HEK293 (cell line): ENCODE results near the gene SSU72.

Experiments
- CTCF ChIA-PET: fragments of 350-600 bp; formaldehyde crosslinking; extraction: SDS; loops from one replicate; lab custom pipeline; 2021; ENCODE audit warnings: antibody characterized with exemption; lab: Yijun Ruan, JAX
- POLR2A ChIA-PET: fragments of 300-600 bp; formaldehyde crosslinking; extraction: SDS; loops from one replicate; lab custom pipeline; 2020; ENCODE audit warnings: antibody characterized with exemption, inconsistent platforms; lab: Yijun Ruan, JAX
- H3K27ac ChIP-seq: fragments of 200-500 bp; sonication (Bioruptor generic); 2 replicates; pipeline ENCODE4 v1.5.1; 2014; ENCODE audit warnings: low read depth, low read length, control low read depth, inconsistent platforms; ENCODE audit errors: extremely low read depth
- H3K36me3 ChIP-seq, 2 experiments: fragments of 200-500 bp in 1 of 2; sonication (Bioruptor generic) in 1 of 2; 1 replicate in 1 of 2; 2 replicates in 1 of 2; pipeline ENCODE4 v1.5.1; 2014 to 2017; ENCODE audit warnings: inconsistent platforms in 2 of 2, low read length in 2 of 2; ENCODE audit not compliant: control insufficient read depth in 2 of 2, insufficient read depth in 1 of 2
- H3K4me1 ChIP-seq: fragments of 200-500 bp; sonication (Bioruptor generic); 2 replicates; pipeline ENCODE4 v1.5.1; 2014; ENCODE audit warnings: mild to moderate bottlenecking, low read length, inconsistent platforms; ENCODE audit not compliant: control insufficient read depth, insufficient read depth
- H3K4me3 ChIP-seq: 2 replicates; pipeline ENCODE4 v1.5.1; 2011; ENCODE audit warnings: low read depth, mild to moderate bottlenecking, control low read depth, low read length, moderate library complexity
- H3K9me3 ChIP-seq: fragments of 200-500 bp; sonication (Bioruptor generic); 2 replicates; pipeline ENCODE4 v1.5.1; 2014; ENCODE audit warnings: low read depth, low read length, inconsistent platforms; ENCODE audit not compliant: control insufficient read depth, insufficient read depth
- BCL11B ChIP-seq: fragments of 450-650 bp; formaldehyde crosslinking; IDR thresholded peaks from 2 replicates; pipeline ENCODE4 v1.5.1; 2016; ENCODE audit warnings: low read depth, missing biosample characterization, missing genetic modification characterization
- GFI1B ChIP-seq: fragments of 450-650 bp; formaldehyde crosslinking; IDR thresholded peaks from 2 replicates; pipeline ENCODE4 v1.5.1; 2016; ENCODE audit warnings: missing biosample characterization, missing genetic modification characterization
- HOXC10 ChIP-seq: sonication (generic); formaldehyde crosslinking; IDR thresholded peaks from 2 replicates; pipeline ENCODE4 v1.8.1; 2023; ENCODE audit warnings: mild to moderate bottlenecking, missing genetic modification reagents
- KLF16 ChIP-seq: fragments of 450-650 bp; formaldehyde crosslinking; IDR thresholded peaks from 2 replicates; pipeline ENCODE4 v1.5.1; 2017; ENCODE audit warnings: missing biosample characterization, missing genetic modification characterization
- KLF7 ChIP-seq: fragments of 450-650 bp; formaldehyde crosslinking; IDR thresholded peaks from 2 replicates; pipeline ENCODE4 v1.5.1; 2016; ENCODE audit warnings: missing biosample characterization, missing genetic modification characterization, borderline replicate concordance
- KLF8 ChIP-seq: fragments of 450-650 bp; formaldehyde crosslinking; IDR thresholded peaks from 2 replicates; pipeline ENCODE4 v1.5.1; 2016; ENCODE audit warnings: missing biosample characterization, missing genetic modification characterization
- REPIN1 ChIP-seq: fragments of 450-650 bp; formaldehyde crosslinking; IDR thresholded peaks from 2 replicates; pipeline ENCODE4 v1.5.1; 2017; ENCODE audit warnings: missing biosample characterization, missing genetic modification characterization, low read depth
- SP2 ChIP-seq: fragments of 450-650 bp; formaldehyde crosslinking; IDR thresholded peaks from 2 replicates; pipeline ENCODE4 v1.5.1; 2016; ENCODE audit warnings: missing biosample characterization, missing genetic modification characterization
- YY2 ChIP-seq: fragments of 450-650 bp; formaldehyde crosslinking; IDR thresholded peaks from 2 replicates; pipeline ENCODE4 v1.5.1; 2016; ENCODE audit warnings: missing biosample characterization, missing genetic modification characterization
- ZNF174 ChIP-seq: fragments of 450-650 bp; formaldehyde crosslinking; IDR thresholded peaks from 2 replicates; pipeline ENCODE4 v1.5.0; 2017; ENCODE audit warnings: missing biosample characterization, mild to moderate bottlenecking, missing genetic modification characterization
- ZNF2 ChIP-seq: fragments of 450-650 bp; formaldehyde crosslinking; IDR thresholded peaks from 2 replicates; pipeline ENCODE4 v1.5.1; 2016; ENCODE audit warnings: missing biosample characterization, missing genetic modification characterization
- ZNF248 ChIP-seq: fragments of 450-650 bp; formaldehyde crosslinking; IDR thresholded peaks from 2 replicates; pipeline ENCODE4 v1.5.1; 2017; ENCODE audit warnings: missing biosample characterization, missing genetic modification characterization
- ZNF266 ChIP-seq: fragments of 450-650 bp; formaldehyde crosslinking; IDR thresholded peaks from 2 replicates; pipeline ENCODE4 v1.5.1; 2016; ENCODE audit warnings: missing biosample characterization, missing genetic modification characterization, low read depth
- ZNF354C ChIP-seq: fragments of 450-650 bp; formaldehyde crosslinking; IDR thresholded peaks from 2 replicates; pipeline ENCODE4 v1.5.1; 2016; ENCODE audit warnings: missing biosample characterization, missing genetic modification characterization, low read depth, borderline replicate concordance
- ZNF391 ChIP-seq: fragments of 450-650 bp; formaldehyde crosslinking; IDR thresholded peaks from 2 replicates; pipeline ENCODE4 v1.5.1; 2016; ENCODE audit warnings: low read depth, missing biosample characterization, missing genetic modification characterization, borderline replicate concordance
- ZNF423 ChIP-seq: fragments of 450-650 bp; formaldehyde crosslinking; IDR thresholded peaks from 2 replicates; pipeline ENCODE4 v1.5.1; 2016; ENCODE audit warnings: missing biosample characterization, missing genetic modification characterization
- ZNF48 ChIP-seq: fragments of 450-650 bp; formaldehyde crosslinking; IDR thresholded peaks from 2 replicates; pipeline ENCODE4 v1.5.1; 2016; ENCODE audit warnings: missing biosample characterization, missing genetic modification characterization
- ZNF549 ChIP-seq: fragments of 450-650 bp; IDR thresholded peaks from 2 replicates; pipeline ENCODE4 v1.5.1; 2018; ENCODE audit warnings: missing biosample characterization, missing genetic modification characterization, mild to moderate bottlenecking, inconsistent platforms, moderate library complexity
- ZNF560 ChIP-seq: fragments of 450-650 bp; formaldehyde crosslinking; IDR thresholded peaks from 2 replicates; pipeline ENCODE4 v1.5.1; 2017; ENCODE audit warnings: missing biosample characterization, missing genetic modification characterization, borderline replicate concordance
- ZNF596 ChIP-seq: fragments of 450-650 bp; IDR thresholded peaks from 2 replicates; pipeline ENCODE4 v1.5.0; 2018; ENCODE audit warnings: missing biosample characterization, mild to moderate bottlenecking, missing genetic modification characterization, moderate library complexity
- ZNF837 ChIP-seq: fragments of 450-650 bp; formaldehyde crosslinking; IDR thresholded peaks from 2 replicates; pipeline ENCODE4 v1.5.1; 2016; ENCODE audit warnings: missing biosample characterization, missing genetic modification characterization
- ZSCAN30 ChIP-seq: fragments of 450-650 bp; IDR thresholded peaks from 2 replicates; pipeline ENCODE4 v1.5.1; 2018; ENCODE audit warnings: missing biosample characterization, mild to moderate bottlenecking, missing genetic modification characterization, moderate library complexity
- TF ChIP-seq, protein P1 (sequence below): fragments of 450-650 bp; formaldehyde crosslinking; conservative IDR thresholded peaks from 2 replicates; pipeline ENCODE4 v1.5.1; 2016; ENCODE audit warnings: low read depth, missing biosample characterization, missing genetic modification characterization
- TF ChIP-seq, protein P2 (sequence below): fragments of 450-650 bp; formaldehyde crosslinking; IDR thresholded peaks from 2 replicates; pipeline ENCODE4 v1.5.1; 2016; ENCODE audit warnings: missing biosample characterization, missing genetic modification characterization
- TF ChIP-seq, protein P3 (sequence below): fragments of 450-650 bp; formaldehyde crosslinking; IDR thresholded peaks from 2 replicates; pipeline ENCODE4 v1.5.1; 2016; ENCODE audit warnings: missing biosample characterization, missing genetic modification characterization

SSU72 gene

DNA sequence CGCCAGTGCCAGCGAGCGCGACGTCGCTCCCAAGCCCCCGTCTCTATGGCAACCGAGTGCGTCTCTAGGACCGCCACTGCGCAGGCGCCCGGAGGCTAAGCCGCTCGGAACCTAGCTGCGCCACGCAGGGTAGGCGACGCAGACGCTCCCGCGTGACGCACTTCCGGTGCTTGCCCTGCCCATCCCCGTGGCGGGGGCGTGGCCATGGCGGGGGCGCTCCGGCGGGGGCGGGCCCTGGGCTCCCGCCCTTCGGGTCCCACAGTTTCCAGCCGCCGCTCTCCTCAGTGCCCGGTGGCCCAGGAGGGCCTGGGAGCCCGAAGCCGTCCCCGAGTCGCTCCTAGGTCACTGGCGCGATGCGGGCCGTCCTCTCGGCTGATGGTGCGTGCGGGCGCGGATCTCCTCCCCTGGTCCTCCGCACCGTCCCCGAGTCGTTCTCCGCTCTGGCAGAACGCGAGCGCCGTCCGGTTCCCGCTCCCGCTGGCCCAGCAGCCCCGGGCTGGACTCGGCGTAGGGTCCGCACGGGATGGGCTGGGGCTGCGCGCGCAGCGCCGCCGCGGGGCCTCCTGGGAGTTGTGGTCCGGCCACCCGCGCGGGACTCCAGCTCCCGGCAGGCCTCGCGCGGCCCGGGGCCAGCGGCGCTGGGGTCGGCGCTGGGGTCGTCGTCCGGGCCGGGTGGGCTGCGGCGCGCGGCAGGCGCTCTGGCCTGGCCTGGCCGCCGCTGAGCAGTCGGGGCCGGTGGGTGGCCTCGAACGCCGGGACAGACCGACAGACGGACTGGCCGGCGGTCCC, 40.8 kb upstream of the SSU72 start, which contains the start of gene MIB2 (continued):
- TF ChIP-seq ZNF354C (tag by site-specific recombination) (no peak), HOXC10 (CRISPR knock-in tag) (no peak), KLF8 (tag by site-specific recombination) (peak; percentile 98), ZNF423 (tag by site-specific recombination) (0 out of 2 replicates have a peak, but pooled peaks have one; percentile 38), KLF7 (tag by site-specific recombination) (peak; percentile 79; the same call in 1 of the 2 replicates), ZNF596 (no peak)
- TF ChIP-seq, all 188 proteins: peak for 70

DNA sequence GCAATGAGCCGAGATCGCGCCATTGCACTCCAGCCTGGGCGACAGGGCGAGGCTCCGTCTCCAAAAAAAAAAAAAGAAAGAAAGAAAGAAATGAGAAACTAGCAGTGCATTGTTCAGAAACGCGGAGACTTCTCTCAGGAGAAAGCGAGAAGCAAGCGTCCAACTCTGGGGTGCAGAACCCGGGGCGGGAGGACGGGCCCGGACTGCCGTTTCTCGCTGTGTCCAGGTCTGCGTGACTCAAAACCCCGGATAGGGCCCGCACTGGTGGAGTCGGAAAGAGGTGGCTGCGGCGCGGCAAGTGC, 40.2 kb upstream of the SSU72 start:
- CTCF ChIA-PET, result interaction anchor here (0.6 to 0.9 kb wide), 2 partner anchors 216 to 592 kb away, joined by 3 to 4 read pairs; partner anchors contain the start of gene CCNL2
- Histone ChIP-seq H3K4me3 (peak overlapping the region; percentile 100), H3K9me3 (no peaks in the 10 kb centered on the region), H3K27ac (peak overlapping the region; percentile 40; the same call in 1 of the 2 replicates), H3K36me3 (peaks cover 0 to 27% of the 10 kb centered on the region in 2 experiments; a peak in 1 of 3 replicates), H3K4me1 (0 out of 2 replicates have a peak, but pooled peaks cover 3% of the 10 kb centered on the region)
- POLR2A ChIA-PET, result interaction anchor here (0.7 to 3.5 kb wide), 7 partner anchors 12 to 777 kb away, joined by 3 to 17 read pairs (median 4); partner anchors contain the start of genes MORN1 and RER1
- TF ChIP-seq ZSCAN30 (tag by site-specific recombination), result no peak
- TF ChIP-seq ZNF266, result 0 out of 2 replicates have a peak, but pooled peaks have one; percentile 24
- 0 out of 2 replicates have a peak, but pooled peaks have one; percentile 23 for TF ChIP-seq ZNF837 (tag by site-specific recombination)
- TF ChIP-seq KLF7 (tag by site-specific recombination), result peak; percentile 12; the same call in 1 of the 2 replicates
- TF ChIP-seq ZNF2 (tag by site-specific recombination), result 0 out of 2 replicates have a peak, but pooled peaks have one; percentile 77
- TF ChIP-seq BCL11B (tag by site-specific recombination), result 0 out of 2 replicates have a peak, but pooled peaks have one; percentile 28
- TF ChIP-seq, protein P1, sequence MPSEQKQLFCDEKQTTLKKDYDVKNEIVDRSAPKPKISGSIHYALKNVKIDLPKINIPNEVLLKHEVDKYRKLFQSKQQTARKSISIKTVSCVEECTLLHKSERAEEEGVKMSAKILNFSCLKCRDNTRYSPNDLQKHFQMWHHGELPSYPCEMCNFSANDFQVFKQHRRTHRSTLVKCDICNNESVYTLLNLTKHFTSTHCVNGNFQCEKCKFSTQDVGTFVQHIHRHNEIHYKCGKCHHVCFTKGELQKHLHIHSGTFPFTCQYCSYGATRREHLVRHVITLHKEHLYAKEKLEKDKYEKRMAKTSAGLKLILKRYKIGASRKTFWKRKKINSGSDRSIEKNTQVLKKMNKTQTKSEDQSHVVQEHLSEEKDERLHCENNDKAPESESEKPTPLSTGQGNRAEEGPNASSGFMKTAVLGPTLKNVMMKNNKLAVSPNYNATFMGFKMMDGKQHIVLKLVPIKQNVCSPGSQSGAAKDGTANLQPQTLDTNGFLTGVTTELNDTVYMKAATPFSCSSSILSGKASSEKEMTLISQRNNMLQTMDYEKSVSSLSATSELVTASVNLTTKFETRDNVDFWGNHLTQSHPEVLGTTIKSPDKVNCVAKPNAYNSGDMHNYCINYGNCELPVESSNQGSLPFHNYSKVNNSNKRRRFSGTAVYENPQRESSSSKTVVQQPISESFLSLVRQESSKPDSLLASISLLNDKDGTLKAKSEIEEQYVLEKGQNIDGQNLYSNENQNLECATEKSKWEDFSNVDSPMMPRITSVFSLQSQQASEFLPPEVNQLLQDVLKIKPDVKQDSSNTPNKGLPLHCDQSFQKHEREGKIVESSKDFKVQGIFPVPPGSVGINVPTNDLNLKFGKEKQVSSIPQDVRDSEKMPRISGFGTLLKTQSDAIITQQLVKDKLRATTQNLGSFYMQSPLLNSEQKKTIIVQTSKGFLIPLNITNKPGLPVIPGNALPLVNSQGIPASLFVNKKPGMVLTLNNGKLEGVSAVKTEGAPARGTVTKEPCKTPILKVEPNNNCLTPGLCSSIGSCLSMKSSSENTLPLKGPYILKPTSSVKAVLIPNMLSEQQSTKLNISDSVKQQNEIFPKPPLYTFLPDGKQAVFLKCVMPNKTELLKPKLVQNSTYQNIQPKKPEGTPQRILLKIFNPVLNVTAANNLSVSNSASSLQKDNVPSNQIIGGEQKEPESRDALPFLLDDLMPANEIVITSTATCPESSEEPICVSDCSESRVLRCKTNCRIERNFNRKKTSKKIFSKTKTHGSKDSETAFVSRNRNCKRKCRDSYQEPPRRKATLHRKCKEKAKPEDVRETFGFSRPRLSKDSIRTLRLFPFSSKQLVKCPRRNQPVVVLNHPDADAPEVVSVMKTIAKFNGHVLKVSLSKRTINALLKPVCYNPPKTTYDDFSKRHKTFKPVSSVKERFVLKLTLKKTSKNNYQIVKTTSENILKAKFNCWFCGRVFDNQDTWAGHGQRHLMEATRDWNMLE (tag by site-specific recombination), result no peak
- no peak for TF ChIP-seq ZNF174 (tag by site-specific recombination)
- no peak for TF ChIP-seq ZNF560 (tag by site-specific recombination)
- TF ChIP-seq, protein P2, sequence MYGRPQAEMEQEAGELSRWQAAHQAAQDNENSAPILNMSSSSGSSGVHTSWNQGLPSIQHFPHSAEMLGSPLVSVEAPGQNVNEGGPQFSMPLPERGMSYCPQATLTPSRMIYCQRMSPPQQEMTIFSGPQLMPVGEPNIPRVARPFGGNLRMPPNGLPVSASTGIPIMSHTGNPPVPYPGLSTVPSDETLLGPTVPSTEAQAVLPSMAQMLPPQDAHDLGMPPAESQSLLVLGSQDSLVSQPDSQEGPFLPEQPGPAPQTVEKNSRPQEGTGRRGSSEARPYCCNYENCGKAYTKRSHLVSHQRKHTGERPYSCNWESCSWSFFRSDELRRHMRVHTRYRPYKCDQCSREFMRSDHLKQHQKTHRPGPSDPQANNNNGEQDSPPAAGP (tag by site-specific recombination), result no peak
- TF ChIP-seq ZNF248 (tag by site-specific recombination), result no peak
- TF ChIP-seq ZNF391 (tag by site-specific recombination), result peak; percentile 82; the same call in 1 of the 2 replicates
- no peak for TF ChIP-seq ZNF48 (tag by site-specific recombination)
- TF ChIP-seq ZNF549 (tag by site-specific recombination), result no peak
- TF ChIP-seq, protein P3, sequence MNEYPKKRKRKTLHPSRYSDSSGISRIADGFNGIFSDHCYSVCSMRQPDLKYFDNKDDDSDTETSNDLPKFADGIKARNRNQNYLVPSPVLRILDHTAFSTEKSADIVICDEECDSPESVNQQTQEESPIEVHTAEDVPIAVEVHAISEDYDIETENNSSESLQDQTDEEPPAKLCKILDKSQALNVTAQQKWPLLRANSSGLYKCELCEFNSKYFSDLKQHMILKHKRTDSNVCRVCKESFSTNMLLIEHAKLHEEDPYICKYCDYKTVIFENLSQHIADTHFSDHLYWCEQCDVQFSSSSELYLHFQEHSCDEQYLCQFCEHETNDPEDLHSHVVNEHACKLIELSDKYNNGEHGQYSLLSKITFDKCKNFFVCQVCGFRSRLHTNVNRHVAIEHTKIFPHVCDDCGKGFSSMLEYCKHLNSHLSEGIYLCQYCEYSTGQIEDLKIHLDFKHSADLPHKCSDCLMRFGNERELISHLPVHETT, result peak; percentile 27
- peak; percentile 9; the same call in 1 of the 2 replicates for TF ChIP-seq YY2 (tag by site-specific recombination)
- no peak for TF ChIP-seq SP2 (tag by site-specific recombination)
- TF ChIP-seq REPIN1 (tag by site-specific recombination), result peak; percentile 74; the same call in 1 of the 2 replicates
- no peak for TF ChIP-seq GFI1B (tag by site-specific recombination)
- TF ChIP-seq KLF16, result no peak
